ENCODE results near the gene SLIT3.

DNA sequence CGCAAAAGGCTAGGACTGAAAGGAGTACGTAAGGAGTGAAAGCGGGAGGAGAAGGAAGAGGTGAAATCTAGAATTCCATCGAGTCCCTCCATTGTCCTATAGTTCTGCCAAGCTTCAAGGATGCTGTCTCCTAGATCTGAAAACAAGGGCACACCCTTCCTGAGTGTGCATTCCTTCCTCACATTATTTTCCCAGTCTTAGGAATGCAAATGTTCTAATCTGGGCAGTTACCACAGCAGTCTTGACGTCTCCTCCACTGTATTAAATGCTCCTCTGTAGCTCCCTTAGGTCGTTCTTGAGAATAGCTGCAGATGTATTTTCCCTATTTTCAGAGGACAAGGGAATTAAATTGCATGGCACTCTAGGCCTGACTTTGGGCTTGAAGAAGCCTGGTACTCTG, 127.6 kb downstream of the SLIT3 start:
- TF ChIP-seq, protein P1, sequence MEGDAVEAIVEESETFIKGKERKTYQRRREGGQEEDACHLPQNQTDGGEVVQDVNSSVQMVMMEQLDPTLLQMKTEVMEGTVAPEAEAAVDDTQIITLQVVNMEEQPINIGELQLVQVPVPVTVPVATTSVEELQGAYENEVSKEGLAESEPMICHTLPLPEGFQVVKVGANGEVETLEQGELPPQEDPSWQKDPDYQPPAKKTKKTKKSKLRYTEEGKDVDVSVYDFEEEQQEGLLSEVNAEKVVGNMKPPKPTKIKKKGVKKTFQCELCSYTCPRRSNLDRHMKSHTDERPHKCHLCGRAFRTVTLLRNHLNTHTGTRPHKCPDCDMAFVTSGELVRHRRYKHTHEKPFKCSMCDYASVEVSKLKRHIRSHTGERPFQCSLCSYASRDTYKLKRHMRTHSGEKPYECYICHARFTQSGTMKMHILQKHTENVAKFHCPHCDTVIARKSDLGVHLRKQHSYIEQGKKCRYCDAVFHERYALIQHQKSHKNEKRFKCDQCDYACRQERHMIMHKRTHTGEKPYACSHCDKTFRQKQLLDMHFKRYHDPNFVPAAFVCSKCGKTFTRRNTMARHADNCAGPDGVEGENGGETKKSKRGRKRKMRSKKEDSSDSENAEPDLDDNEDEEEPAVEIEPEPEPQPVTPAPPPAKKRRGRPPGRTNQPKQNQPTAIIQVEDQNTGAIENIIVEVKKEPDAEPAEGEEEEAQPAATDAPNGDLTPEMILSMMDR (IDR thresholded peaks at IDR 0.05 in 2 of 3, conservative IDR thresholded peaks at IDR 0.05 in 1 of 3; ENCODE audit: borderline replicate concordance in 1 of 3, insufficient read depth in 1 of 3, low read depth in 2 of 3, low read length in 2 of 3) = no peak
- no peak for TF ChIP-seq EZH2phosphoT487 (IDR thresholded peaks at IDR 0.05; ENCODE audit: borderline replicate concordance)
- TF ChIP-seq SRF (IDR thresholded peaks at IDR 0.05; ENCODE audit: low read depth) = no peak
- TF ChIP-seq POLR2A (IDR thresholded peaks at IDR 0.05; ENCODE audit: borderline replicate concordance, extremely low read depth, insufficient read depth, insufficient read length) = no peak
- TF ChIP-seq ZFX (IDR thresholded peaks at IDR 0.05) = no peak
- no peak for TF ChIP-seq ZNF274 (IDR thresholded peaks at IDR 0.05; ENCODE audit: low read depth, low read length)
- TF ChIP-seq EZH2 (IDR thresholded peaks at IDR 0.05) = no peak
- TF ChIP-seq TCF7L2 (IDR thresholded peaks at IDR 0.05; ENCODE audit: borderline replicate concordance, extremely low read depth, insufficient read depth, insufficient read length) = no peak
- no peak for TF ChIP-seq CEBPB (IDR thresholded peaks at IDR 0.05; ENCODE audit: low read depth)
- TF ChIP-seq, protein P2, sequence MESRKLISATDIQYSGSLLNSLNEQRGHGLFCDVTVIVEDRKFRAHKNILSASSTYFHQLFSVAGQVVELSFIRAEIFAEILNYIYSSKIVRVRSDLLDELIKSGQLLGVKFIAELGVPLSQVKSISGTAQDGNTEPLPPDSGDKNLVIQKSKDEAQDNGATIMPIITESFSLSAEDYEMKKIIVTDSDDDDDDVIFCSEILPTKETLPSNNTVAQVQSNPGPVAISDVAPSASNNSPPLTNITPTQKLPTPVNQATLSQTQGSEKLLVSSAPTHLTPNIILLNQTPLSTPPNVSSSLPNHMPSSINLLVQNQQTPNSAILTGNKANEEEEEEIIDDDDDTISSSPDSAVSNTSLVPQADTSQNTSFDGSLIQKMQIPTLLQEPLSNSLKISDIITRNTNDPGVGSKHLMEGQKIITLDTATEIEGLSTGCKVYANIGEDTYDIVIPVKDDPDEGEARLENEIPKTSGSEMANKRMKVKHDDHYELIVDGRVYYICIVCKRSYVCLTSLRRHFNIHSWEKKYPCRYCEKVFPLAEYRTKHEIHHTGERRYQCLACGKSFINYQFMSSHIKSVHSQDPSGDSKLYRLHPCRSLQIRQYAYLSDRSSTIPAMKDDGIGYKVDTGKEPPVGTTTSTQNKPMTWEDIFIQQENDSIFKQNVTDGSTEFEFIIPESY (IDR thresholded peaks at IDR 0.05; ENCODE audit: extremely low read depth, insufficient replicate concordance, low read length) = no peak

Data from HCT116 (cell line).